Spleen (tissue), 7 donors: Measurements from ENCODE around the gene SHC4.

Source experiments
- POLR2A ChIP-seq, 3 donors: fragments of 450-650 bp; IDR thresholded peaks; one replicate each; pipeline ENCODE4 v1.5.1; 2017; ENCODE audit warnings: antibody characterized with exemption in 3 of 3, mild to moderate bottlenecking in 1 of 3
- POLR2AphosphoS5 ChIP-seq, 3 donors: sonication (generic); formaldehyde crosslinking; IDR thresholded peaks; one replicate each; pipeline ENCODE4 v1.5.1; 2017; ENCODE audit warnings: antibody characterized with exemption in 3 of 3
- TF ChIP-seq, protein P1 (sequence below), 11 experiments: fragments of 200-600 bp in 7 of 11; fragments of 450-650 bp in 4 of 11; sonication (generic) in 4 of 11; IDR thresholded peaks in 8 of 11; conservative IDR thresholded peaks in 3 of 11; 1 replicate in 7 of 11; 2 replicates in 4 of 11; pipeline versions ENCODE4 v1.4.0 to v1.8.0; 2016 to 2021; ENCODE audit warnings: antibody characterized with exemption in 11 of 11, inconsistent platforms in 4 of 11, mild to moderate bottlenecking in 1 of 11
- donor health status: DM: no; HTN: no; CAD: no; lungs with moderate emphysema.
- donor health status: DM: no; HTN: no; CAD: no.
- donor health status: DM: no; HTN: no; CAD: no.

DNA sequence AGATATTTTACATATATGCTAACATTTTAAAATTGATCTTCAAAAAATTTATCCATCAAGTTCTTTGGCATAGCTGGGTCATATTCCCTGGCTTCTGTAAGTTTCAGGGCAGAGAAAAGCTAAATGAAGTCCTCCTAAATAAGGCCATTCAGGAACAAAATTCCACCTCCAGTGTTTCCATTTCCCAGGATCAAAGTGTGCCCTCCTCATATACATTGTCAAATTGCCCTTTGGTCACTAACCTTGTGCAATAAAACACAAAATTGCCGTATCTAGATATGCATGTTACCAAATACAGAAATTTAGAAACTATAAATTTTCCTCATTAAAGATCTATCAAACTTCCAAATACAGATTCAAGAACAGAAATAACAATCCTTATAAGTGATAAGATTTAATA lies 163.5 kb downstream of the SHC4 start:
- TF ChIP-seq, protein P1, sequence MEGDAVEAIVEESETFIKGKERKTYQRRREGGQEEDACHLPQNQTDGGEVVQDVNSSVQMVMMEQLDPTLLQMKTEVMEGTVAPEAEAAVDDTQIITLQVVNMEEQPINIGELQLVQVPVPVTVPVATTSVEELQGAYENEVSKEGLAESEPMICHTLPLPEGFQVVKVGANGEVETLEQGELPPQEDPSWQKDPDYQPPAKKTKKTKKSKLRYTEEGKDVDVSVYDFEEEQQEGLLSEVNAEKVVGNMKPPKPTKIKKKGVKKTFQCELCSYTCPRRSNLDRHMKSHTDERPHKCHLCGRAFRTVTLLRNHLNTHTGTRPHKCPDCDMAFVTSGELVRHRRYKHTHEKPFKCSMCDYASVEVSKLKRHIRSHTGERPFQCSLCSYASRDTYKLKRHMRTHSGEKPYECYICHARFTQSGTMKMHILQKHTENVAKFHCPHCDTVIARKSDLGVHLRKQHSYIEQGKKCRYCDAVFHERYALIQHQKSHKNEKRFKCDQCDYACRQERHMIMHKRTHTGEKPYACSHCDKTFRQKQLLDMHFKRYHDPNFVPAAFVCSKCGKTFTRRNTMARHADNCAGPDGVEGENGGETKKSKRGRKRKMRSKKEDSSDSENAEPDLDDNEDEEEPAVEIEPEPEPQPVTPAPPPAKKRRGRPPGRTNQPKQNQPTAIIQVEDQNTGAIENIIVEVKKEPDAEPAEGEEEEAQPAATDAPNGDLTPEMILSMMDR (IDR thresholded peaks at IDR 0.05 in 8 of 11, conservative IDR thresholded peaks at IDR 0.05 in 3 of 11) = no peak
- TF ChIP-seq POLR2A (IDR thresholded peaks at IDR 0.05) = no peak
- no peak for TF ChIP-seq POLR2AphosphoS5 (IDR thresholded peaks at IDR 0.05)
